ENCODE results near the gene PSMC6. TPM values are rescaled to one million over a fixed set of nuclear protein-coding genes. Genes with fewer than 3 reads are reported as not detected.

PSMC6 gene
- total and polyA plus RNA-seq, 2 of the 13 experiments (the other 11 are each of a cell fraction or from before 2014, with no cell fraction given), result 90.0 to 210 TPM

- 0 out of 2 replicates have a peak, but pooled peaks have one; percentile 11 for TF ChIP-seq HDAC2 (CRISPR knock-in tag; IDR thresholded peaks at IDR 0.05)
- TF ChIP-seq ZNF546 (CRISPR knock-in tag; conservative IDR thresholded peaks at IDR 0.05), result 0 out of 2 replicates have a peak, but pooled peaks have one; percentile 59
- TF ChIP-seq ARNT2 (CRISPR knock-in tag; IDR thresholded peaks at IDR 0.05; ENCODE audit: low read depth), result 0 out of 2 replicates have a peak, but pooled peaks have one; percentile 36
- TF ChIP-seq MEF2D (CRISPR knock-in tag; IDR thresholded peaks at IDR 0.05), result no peak
- peak; percentile 71 for TF ChIP-seq YEATS4 (CRISPR knock-in tag; IDR thresholded peaks at IDR 0.05; ENCODE audit: borderline replicate concordance)
- peak; percentile 40; the same call in 1 of the 2 replicates for TF ChIP-seq PRDM15 (CRISPR knock-in tag; IDR thresholded peaks at IDR 0.05)
- peak; percentile 68; the same call in 1 of the 2 replicates for TF ChIP-seq ZNF547 (CRISPR knock-in tag; IDR thresholded peaks at IDR 0.05)
- TF ChIP-seq CBX1 (IDR thresholded peaks at IDR 0.05; ENCODE audit: low read depth), result peak; percentile 28
- peak; percentile 46 for TF ChIP-seq RAD21 (CRISPR knock-in tag; IDR thresholded peaks at IDR 0.05)
- 0 out of 2 replicates have a peak, but pooled peaks have one; percentile 74 for TF ChIP-seq ZNF232 (CRISPR knock-in tag; IDR thresholded peaks at IDR 0.05; ENCODE audit: borderline replicate concordance)
- TF ChIP-seq HOXA9 (CRISPR knock-in tag; IDR thresholded peaks at IDR 0.05; ENCODE audit: borderline replicate concordance), result peak; percentile 43; the same call in 1 of the 2 replicates
- 0 out of 2 replicates have a peak, but pooled peaks have one; percentile 11 for TF ChIP-seq ZSCAN25 (CRISPR knock-in tag; IDR thresholded peaks at IDR 0.05)
- TF ChIP-seq YY1 (IDR thresholded peaks at IDR 0.05; ENCODE audit: insufficient read depth, insufficient replicate concordance, low read depth, low read length), result peak; percentile 51
- TF ChIP-seq SALL1 (CRISPR knock-in tag; IDR thresholded peaks at IDR 0.05), result peak; percentile 9; the same call in 1 of the 2 replicates
- TF ChIP-seq IKZF4 (CRISPR knock-in tag; IDR thresholded peaks at IDR 0.05; ENCODE audit: borderline replicate concordance, low read depth, not compliant biosample characterization), result peak; percentile 79
- peak; percentile 34 to 59; a peak in 1 of 4 replicates for TF ChIP-seq POLR2A (IDR thresholded peaks at IDR 0.05; ENCODE audit: insufficient read depth in 1 of 2, low read depth in 2 of 2, low read length in 2 of 2)
- TF ChIP-seq, protein P1, sequence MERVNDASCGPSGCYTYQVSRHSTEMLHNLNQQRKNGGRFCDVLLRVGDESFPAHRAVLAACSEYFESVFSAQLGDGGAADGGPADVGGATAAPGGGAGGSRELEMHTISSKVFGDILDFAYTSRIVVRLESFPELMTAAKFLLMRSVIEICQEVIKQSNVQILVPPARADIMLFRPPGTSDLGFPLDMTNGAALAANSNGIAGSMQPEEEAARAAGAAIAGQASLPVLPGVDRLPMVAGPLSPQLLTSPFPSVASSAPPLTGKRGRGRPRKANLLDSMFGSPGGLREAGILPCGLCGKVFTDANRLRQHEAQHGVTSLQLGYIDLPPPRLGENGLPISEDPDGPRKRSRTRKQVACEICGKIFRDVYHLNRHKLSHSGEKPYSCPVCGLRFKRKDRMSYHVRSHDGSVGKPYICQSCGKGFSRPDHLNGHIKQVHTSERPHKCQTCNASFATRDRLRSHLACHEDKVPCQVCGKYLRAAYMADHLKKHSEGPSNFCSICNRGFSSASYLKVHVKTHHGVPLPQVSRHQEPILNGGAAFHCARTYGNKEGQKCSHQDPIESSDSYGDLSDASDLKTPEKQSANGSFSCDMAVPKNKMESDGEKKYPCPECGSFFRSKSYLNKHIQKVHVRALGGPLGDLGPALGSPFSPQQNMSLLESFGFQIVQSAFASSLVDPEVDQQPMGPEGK (CRISPR knock-in tag; IDR thresholded peaks at IDR 0.05), result peak; percentile 88
- 0 out of 2 replicates have a peak, but pooled peaks have one; percentile 25 for TF ChIP-seq ZNF441 (CRISPR knock-in tag; IDR thresholded peaks at IDR 0.05; ENCODE audit: borderline replicate concordance)
- TF ChIP-seq ZNF709 (CRISPR knock-in tag; IDR thresholded peaks at IDR 0.05), result peak; percentile 10; the same call in 1 of the 2 replicates
- peak; percentile 55; the same call in 1 of the 2 replicates for TF ChIP-seq MYC (CRISPR knock-in tag; IDR thresholded peaks at IDR 0.05; ENCODE audit: borderline replicate concordance)
- TF ChIP-seq KAT7 (CRISPR knock-in tag; IDR thresholded peaks at IDR 0.05; ENCODE audit: borderline replicate concordance), result 0 out of 2 replicates have a peak, but pooled peaks have one; percentile 64
- 0 out of 2 replicates have a peak, but pooled peaks have one; percentile 61 for TF ChIP-seq FOXO4 (CRISPR knock-in tag; conservative IDR thresholded peaks at IDR 0.05)
- 0 out of 2 replicates have a peak, but pooled peaks have one; percentile 3 for TF ChIP-seq ISX (CRISPR knock-in tag; conservative IDR thresholded peaks at IDR 0.05)
Observed at GRCh38 chr14:52695481-52696091, 11.4 kb upstream of the PSMC6 start, which contains the start of gene ERO1A (continued).

Measured in HepG2 (cell line).